T-helper 17 cell (primary cell): ENCODE results near the gene TSTD2. TPM values are rescaled to one million over a fixed set of nuclear protein-coding genes. Genes with fewer than 3 reads are reported as not detected.
"Not testable (repeated sequence)": the region's sequence is repeated elsewhere in the genome, so short reads cannot be mapped to it uniquely, and the experiment has no call there.

Experiments used
- ATAC-seq: fragments of 150-1000 bp; cut with Tn5 transposase; 2 replicates; pipeline ENCODE4 v1.10.0; 2021; ENCODE audit warnings: mild to moderate bottlenecking, moderate library complexity
- DNase-seq, 3 donors: peaks; one replicate each; pipeline versions ENCODE4 v3.0.0 to v3.0.0-alpha.2; 2020 to 2021
- H3K9me3 ChIP-seq: one replicate; pipeline ENCODE4 v1.7.0; 2013; ENCODE audit warnings: low read length, mild to moderate bottlenecking; ENCODE audit not compliant: control insufficient read depth, poor library complexity, severe bottlenecking
- H3K27ac Mint-ChIP-seq: one replicate; pipeline ENCODE4 v1.8.0; 2022; ENCODE audit warnings: mild to moderate bottlenecking, moderate library complexity, mixed read lengths
- H3K27me3 Mint-ChIP-seq: one replicate; pipeline ENCODE4 v1.8.0; 2022; ENCODE audit warnings: mixed read lengths
- H3K36me3 Mint-ChIP-seq: one replicate; pipeline ENCODE4 v1.8.0; 2022; ENCODE audit warnings: low read depth, mixed read lengths
- H3K4me1 Mint-ChIP-seq: one replicate; pipeline ENCODE4 v1.8.0; 2022; ENCODE audit warnings: mild to moderate bottlenecking, mixed read lengths
- H3K4me3 Mint-ChIP-seq: one replicate; pipeline ENCODE4 v1.8.0; 2022; ENCODE audit warnings: mild to moderate bottlenecking, moderate library complexity, mixed read lengths
- total RNA-seq, 4 donors: library from RNA in 2 of 4; stranded (reverse) in 2 of 4; gene quantifications; one replicate each; pipeline ENCODE4 v1.2.3 and lab custom pipeline; 2022 to 2026

The TSTD2 gene
- total RNA-seq, 2 donors from 2014 or later, result 15.5 to 26.7 TPM

DNA sequence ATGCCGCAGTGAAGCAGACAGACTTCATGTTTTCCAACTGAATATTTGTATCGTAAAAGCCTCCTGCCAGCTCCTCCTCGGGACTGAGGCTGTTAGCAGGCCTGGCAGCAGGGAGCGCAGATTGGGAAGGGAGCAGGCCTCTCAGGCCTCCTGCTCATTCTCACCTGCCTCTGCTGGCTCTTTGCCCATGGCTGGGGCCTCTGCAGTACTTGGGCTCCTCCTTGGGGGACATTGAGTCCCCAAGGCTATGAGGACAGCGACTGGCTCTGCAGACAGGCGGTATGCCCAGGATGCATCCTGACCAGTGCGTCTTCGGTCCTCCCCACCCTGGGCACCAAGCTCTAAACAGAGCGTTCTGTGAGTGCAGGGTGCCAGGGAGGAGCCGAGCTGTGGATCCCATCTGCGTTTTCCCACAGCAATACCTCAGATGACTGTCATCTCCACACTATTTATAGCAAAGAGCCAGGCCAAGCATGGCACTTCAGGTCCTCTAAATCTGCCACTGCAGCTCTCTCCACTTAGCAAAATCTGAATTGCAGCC is 38.7 kb downstream of the TSTD2 start:
- DNase-seq (no peak), ATAC-seq (no peak)
- no peak overlapping the region for H3K4me3 Mint-ChIP-seq
- H3K4me1 Mint-ChIP-seq, result peaks cover 10% of the 10 kb centered on the region
- H3K27me3 Mint-ChIP-seq, result peaks cover 11% of the 10 kb centered on the region
- no peaks in the 10 kb centered on the region for H3K9me3 ChIP-seq
- peaks cover 5% of the 10 kb centered on the region for H3K36me3 Mint-ChIP-seq
- no peak overlapping the region for H3K27ac Mint-ChIP-seq

DNA sequence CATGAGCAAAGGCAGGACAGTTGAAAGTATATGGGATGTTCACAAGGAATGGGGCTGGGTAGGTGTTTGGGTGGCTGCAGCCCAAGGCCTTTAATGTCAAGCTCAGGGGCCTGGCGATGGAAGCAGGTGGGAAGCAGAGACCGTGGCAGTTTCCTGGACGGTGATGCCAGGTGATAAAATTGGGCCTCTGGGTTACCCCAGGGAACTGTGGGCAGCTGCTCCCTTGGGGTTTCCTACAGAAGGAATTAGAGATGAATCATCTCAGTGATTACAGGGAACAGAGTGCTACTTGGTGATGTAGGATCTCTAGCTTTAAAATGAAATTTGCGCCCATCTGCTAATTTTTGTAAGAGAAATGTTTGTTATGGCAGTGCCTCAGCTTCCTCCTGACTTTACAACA is 39.2 kb downstream of the TSTD2 start:
- ATAC-seq (no peak), DNase-seq (no peak)
- Mint-ChIP-seq H3K4me3 (no peak overlapping the region), H3K36me3 (peaks cover 5% of the 10 kb centered on the region), H3K4me1 (peaks cover 10% of the 10 kb centered on the region), H3K27me3 (peaks cover 11% of the 10 kb centered on the region), H3K27ac (peak overlapping the region; percentile 79)
- H3K9me3 ChIP-seq, result no peaks in the 10 kb centered on the region

DNA sequence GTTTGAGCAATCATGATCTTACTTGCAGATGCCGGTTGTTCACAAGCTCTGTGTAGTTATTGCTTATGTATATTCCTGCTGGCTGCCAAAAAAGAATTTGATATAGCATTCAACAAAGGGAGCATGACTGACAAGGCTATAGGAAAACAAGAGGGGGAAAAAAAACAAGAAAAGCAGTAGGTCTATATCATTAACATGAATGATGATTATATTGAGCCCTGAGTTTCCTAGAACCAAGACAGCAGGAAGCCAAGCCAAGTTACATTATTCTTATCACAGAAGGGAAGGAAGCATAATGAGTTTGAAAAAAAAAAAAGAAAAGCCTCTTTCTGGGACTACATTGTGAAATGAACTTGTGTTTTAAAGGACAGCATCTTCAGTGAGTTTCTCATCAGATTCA is 41.0 kb downstream of the TSTD2 start:
- peaks cover 11% of the 10 kb centered on the region for H3K27me3 Mint-ChIP-seq
- H3K9me3 ChIP-seq, result no peaks in the 10 kb centered on the region
- no peak overlapping the region for H3K27ac Mint-ChIP-seq
- no peak overlapping the region for H3K4me3 Mint-ChIP-seq
- H3K4me1 Mint-ChIP-seq, result peaks cover 4% of the 10 kb centered on the region
- no peak for DNase-seq
- peaks cover 5% of the 10 kb centered on the region for H3K36me3 Mint-ChIP-seq
- no peak for ATAC-seq

DNA sequence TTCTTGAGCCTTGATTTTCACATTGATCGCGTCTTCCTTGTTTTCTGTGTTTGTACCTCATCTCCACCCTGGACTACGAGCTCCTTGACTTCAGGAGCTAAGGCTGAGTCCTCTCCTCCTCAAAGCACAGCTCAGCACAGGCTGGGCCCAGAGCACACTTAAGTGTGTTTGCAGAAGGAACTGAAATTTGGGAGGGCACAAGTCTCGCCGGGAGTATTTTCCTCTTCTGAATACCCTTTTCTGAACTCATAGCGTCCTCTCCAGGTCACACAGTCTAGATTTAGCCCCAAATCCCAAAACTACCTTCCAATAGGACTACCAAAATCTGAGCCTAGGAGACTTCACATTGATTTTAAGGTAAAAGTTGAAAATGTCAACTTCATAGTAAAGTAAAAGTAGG is 41.6 kb downstream of the TSTD2 start:
- no peak for DNase-seq
- ATAC-seq, result no peak

DNA sequence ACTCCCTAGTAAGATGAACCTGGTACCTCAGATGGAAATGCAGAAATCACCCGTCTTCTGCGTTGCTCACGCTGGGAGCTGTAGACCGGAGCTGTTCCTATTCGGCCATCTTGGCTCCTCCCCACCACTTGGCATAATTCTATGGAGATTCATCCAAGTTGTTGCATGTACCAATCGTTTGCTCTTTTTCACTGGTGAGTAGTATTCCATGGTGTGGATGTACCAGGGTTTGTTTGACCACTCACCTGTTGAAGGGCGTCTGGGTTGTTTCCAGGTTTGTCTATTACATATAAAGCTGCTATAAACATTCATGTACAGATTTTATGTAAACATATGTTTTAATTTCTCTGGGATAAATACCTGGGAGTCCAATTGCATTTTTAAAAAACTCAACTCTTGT is 46.3 kb downstream of the TSTD2 start:
- not testable (repeated sequence) for H3K4me1 Mint-ChIP-seq, H3K9me3 ChIP-seq, H3K36me3 Mint-ChIP-seq, ATAC-seq, H3K27ac Mint-ChIP-seq, DNase-seq, H3K27me3 Mint-ChIP-seq, H3K4me3 Mint-ChIP-seq

More for the DNA sequence above, 41.6 kb downstream of the TSTD2 start:
- H3K4me3 Mint-ChIP-seq, result no peak overlapping the region
- peaks cover 4% of the 10 kb centered on the region for H3K4me1 Mint-ChIP-seq
- peaks cover 5% of the 10 kb centered on the region for H3K36me3 Mint-ChIP-seq
- no peaks in the 10 kb centered on the region for H3K9me3 ChIP-seq
- no peak overlapping the region for H3K27ac Mint-ChIP-seq
- H3K27me3 Mint-ChIP-seq, result peaks cover 11% of the 10 kb centered on the region

DNA sequence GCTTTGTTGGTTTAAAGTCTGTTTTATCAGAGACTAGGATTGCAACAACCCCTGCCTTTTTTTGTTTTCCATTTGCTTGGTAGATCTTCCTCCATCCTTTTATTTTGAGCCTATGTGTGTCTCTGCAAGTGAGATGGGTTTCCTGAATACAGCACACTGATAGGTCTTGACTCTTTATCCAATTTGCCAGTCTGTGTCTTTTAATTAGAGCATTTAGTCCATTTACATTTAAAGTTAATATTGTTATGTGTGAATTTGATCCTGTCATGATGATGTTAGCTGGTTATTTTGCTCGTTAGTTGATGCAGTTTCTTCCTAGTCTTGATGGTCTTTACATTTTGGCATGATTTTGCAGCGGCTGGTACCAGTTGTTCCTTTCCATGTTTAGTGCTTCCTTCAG is 48.4 kb downstream of the TSTD2 start:
- H3K9me3 ChIP-seq, H3K27ac Mint-ChIP-seq, H3K27me3 Mint-ChIP-seq, H3K4me1 Mint-ChIP-seq, DNase-seq, H3K4me3 Mint-ChIP-seq, H3K36me3 Mint-ChIP-seq, ATAC-seq: not testable (repeated sequence)

DNA sequence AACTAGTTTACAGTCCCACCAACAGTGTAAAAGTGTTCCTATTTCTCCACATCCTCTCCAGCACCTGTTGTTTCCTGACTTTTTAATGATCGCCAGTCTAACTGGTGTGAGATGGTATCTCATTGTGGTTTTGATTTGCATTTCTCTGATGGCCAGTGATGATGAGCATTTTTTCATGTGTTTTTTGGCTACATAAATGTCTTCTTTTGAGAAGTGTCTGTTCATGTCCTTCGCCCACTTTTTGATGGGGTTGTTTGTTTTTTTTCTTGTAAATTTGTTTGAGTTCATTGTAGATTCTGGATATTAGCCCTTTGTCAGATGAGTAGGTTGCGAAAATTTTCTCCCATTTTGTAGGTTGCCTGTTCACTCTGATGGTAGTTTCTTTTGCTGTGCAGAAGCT is 51.6 kb downstream of the TSTD2 start:
- not testable (repeated sequence) for H3K36me3 Mint-ChIP-seq, H3K9me3 ChIP-seq, H3K4me1 Mint-ChIP-seq, ATAC-seq, DNase-seq, H3K27me3 Mint-ChIP-seq, H3K4me3 Mint-ChIP-seq, H3K27ac Mint-ChIP-seq

DNA sequence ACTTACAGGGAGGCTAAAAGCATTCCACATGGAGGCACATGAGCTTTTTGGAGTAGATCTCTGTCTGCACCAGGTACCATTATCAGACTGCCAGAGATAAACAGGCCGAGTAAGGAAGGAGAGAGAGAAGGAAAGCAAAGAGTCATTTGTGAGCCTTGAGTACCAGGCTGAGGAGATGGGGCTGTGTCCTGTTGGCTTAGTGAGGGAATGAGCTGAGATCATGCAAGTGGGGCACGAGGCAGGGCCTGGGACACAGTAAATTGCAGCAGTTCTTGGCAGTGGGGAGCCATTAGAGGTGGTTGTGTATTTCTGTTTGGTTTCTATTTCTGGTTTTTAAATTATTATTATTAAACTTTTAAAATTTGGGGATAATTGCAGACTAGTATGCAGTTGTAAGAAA is 53.3 kb downstream of the TSTD2 start:
- H3K9me3 ChIP-seq, result no peaks in the 10 kb centered on the region
- peaks cover 5% of the 10 kb centered on the region for H3K4me1 Mint-ChIP-seq
- no peak overlapping the region for H3K27ac Mint-ChIP-seq
- no peak for ATAC-seq
- H3K27me3 Mint-ChIP-seq, result peaks cover 5% of the 10 kb centered on the region
- no peak overlapping the region for H3K4me3 Mint-ChIP-seq
- no peaks in the 10 kb centered on the region for H3K36me3 Mint-ChIP-seq
- DNase-seq, result no peak

DNA sequence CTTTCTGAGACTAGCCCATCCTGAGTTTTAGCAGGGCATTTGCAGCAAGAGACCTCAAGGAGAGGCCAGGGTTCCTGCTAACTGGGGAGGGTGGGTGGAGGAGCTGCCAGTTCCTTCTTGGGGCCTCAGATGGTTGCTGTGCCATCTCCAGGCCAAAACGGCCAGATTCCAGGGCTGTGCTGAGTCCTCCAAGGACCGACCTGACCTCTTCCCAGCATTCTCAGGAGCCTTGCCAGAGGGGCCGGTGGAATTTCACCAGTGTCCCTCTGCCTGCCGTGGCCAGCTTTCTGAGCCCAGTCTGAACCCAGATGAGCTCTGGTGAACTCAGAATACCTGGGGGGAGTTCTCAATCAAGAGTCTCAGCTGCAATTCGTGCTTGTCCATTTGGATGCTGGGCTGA is 54.3 kb downstream of the TSTD2 start:
- Mint-ChIP-seq H3K4me3 (no peak overlapping the region), H3K36me3 (no peaks in the 10 kb centered on the region), H3K4me1 (peaks cover 5% of the 10 kb centered on the region), H3K27ac (no peak overlapping the region), H3K27me3 (peaks cover 5% of the 10 kb centered on the region)
- no peaks in the 10 kb centered on the region for H3K9me3 ChIP-seq
- DNase-seq, result no peak
- no peak for ATAC-seq

DNA sequence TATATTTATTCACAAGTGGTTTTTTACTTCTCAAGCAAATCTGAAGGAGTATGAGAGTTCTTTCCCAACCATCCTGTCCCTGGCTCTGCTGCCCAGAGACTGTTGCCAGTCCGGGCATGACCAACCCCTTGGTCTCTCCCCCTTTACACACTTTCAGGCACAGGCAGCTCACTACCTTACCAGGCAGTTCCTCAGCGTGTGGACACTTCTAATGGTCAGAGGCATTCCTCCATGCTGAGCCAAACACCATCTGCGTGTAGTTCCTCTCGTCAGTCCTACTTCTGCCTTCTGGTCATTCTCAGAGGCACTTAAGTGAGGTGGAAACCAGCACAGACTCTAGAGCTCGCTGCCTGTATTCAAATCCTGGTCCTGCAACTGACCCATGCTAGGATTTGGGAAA is 56.1 kb downstream of the TSTD2 start:
- Mint-ChIP-seq H3K27me3 (peaks cover 5% of the 10 kb centered on the region), H3K4me3 (no peak overlapping the region), H3K36me3 (peaks cover under 1% of the 10 kb centered on the region), H3K27ac (no peak overlapping the region), H3K4me1 (peaks cover 5% of the 10 kb centered on the region)
- no peaks in the 10 kb centered on the region for H3K9me3 ChIP-seq
- DNase-seq, result no peak
- no peak for ATAC-seq

DNA sequence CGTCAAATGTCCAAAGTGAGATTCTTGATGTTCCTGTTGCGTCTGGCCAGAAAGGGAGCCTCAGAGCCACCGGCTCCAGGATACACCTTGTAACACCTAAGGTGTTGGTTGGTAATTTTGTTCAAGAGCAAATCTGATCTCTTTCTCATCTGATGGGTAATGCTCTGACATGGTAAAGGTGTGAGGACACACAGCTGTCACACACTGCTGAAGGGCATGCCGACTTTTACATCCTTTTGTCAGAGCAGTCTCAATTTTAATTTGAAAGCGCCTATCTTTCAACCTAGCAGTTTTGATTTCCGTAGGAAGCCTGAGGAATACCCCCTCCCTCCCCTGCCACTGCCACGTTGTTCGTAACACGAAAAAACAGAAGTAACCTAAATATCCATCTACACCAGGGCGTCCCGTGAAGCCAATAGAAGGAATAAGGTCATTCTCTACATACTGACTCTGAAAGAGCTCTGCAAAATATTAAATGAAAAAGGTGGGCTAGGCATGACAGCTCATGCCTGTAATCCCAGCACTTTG is 57.4 kb downstream of the TSTD2 start:
- H3K27ac Mint-ChIP-seq, result no peak overlapping the region
- H3K4me3 Mint-ChIP-seq, result peak overlapping the region; percentile 83
- no peak for ATAC-seq
- H3K9me3 ChIP-seq, result no peaks in the 10 kb centered on the region
- H3K27me3 Mint-ChIP-seq, result peaks cover 5% of the 10 kb centered on the region
- peaks cover 5% of the 10 kb centered on the region for H3K4me1 Mint-ChIP-seq
- peaks cover 2% of the 10 kb centered on the region for H3K36me3 Mint-ChIP-seq
- no peak for DNase-seq

DNA sequence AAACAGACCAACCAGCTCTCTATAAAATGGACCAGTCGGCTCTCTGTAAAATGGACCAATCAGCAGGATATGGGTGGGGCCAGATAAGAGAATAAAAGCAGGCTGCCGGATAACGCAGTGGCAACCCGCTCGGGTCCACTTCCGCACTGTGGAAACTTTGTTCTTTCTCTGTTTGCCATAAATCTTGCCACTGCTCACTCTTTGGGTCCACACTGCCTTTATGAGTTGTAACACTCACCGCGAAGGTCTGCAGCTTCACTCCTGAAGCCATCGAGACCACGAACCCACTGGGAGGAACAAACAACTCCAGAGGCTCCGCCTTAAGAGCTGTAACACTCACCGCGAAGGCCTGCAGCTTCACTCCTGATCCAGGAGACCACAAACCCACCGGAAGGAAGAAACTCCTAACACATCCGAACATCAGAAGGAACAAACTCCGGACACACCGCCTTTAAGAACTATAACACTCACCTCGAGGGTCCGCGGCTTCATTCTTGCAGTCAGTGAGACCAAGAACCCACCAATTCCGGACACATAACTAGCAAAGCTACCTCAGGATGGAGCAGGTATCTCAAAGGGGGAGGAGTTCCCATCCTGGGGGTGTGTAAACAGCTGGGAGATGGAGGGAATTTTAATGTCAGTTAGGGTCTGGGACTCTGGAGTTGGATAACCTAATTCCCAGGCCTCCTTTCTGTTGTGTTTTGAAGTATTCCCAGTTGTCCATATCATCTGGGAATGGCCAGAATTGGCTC is 58.1 kb downstream of the TSTD2 start:
- not testable (repeated sequence) for H3K36me3 Mint-ChIP-seq, H3K27me3 Mint-ChIP-seq, H3K4me1 Mint-ChIP-seq, H3K9me3 ChIP-seq
- ATAC-seq (peak; percentile 47), DNase-seq (peak in 2 of 3 donors; percentile 12 to 15)
- Mint-ChIP-seq H3K4me3 (peak overlapping the region; percentile 83), H3K27ac (peak overlapping the region; percentile 30)

DNA sequence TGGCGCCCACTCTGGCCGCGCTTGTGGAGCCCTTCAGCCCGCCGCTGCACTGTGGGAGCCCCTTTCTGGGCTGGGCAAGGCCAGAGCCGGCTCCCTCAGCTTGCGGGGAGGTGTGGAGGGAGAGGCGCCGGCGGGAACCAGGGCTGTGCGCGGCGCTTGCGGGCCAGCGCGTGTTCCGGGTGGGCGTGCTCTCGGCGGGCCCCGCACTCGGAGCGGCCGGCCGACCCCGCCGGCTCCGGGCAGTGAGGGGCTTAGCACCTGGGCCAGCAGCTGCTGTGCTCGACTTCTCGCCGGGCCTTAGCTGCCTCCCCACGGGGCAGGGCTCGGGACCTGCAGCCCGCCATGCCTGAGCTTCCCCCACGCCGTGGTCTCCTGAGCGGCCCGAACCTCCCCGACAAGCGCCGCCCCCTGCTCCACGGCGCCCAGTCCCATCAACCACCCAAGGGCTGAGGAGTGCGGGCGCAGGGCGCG is 59.0 kb downstream of the TSTD2 start:
- H3K9me3 ChIP-seq, H3K4me1 Mint-ChIP-seq, H3K36me3 Mint-ChIP-seq, DNase-seq, ATAC-seq, H3K27me3 Mint-ChIP-seq, H3K4me3 Mint-ChIP-seq: not testable (repeated sequence)
- peak overlapping the region; percentile 30 for H3K27ac Mint-ChIP-seq
